ENCODE data around the gene GOLT1A. TPM values are rescaled to one million over a fixed set of nuclear protein-coding genes. Genes with fewer than 3 reads are reported as not detected.

GOLT1A gene
- polyA plus RNA-seq, 3 donors = not detected

DNA sequence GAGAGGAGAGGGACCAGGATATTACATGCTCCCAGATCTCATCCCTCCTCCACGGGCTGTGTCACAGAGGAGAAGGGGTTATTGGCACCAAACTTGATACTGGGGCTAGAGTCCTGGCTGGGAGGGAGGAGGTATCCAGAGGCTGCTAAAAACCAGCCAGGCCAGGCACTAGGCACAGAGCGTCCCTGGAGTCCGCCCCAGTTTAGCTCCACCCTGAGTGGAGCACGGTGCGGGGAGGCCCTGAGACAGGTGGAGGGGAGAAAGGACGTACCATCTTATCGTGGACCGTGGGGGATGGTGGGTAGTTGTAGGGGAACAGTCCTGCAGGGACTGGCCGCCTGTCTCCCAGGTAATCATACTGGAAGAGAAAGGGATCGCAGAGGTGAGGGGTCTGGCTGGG lies 42.7 kb upstream of the GOLT1A start:
- intact Hi-C loops (cut with micrococcal nuclease) = no loop called here
- no peak for DNase-seq

DNA sequence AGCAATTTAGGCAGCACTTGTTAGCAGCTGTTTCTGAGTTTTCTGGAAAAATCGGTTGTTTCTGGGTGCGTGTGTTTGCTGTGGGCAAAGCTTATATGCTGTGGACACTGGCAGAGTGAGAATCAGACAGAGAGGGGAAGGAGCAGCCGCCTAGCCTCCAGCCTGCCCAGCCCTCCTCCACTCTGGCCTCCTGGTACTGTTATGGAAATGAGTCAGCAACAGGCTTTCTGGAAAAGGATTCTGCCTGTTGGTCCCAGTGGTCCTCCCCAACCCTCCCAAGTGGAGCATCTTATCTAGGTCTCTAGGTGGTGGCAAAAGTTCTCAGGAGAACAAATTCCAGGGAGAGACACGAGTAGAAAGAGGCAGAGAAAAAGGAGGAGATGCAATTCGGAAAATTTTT lies 42.2 kb upstream of the GOLT1A start:
- Mint-ChIP-seq H3K4me1 (peaks cover 17% of the 10 kb centered on the region), H3K27me3 (ENCODE audit: low read depth in 3 of 3) (peaks cover 0 to 4% (median under 1%) of the 10 kb centered on the region in 3 donors), H3K27ac (peak overlapping the region in 1 of 7 donors; percentile 47), H3K4me3 (no peak overlapping the region), H3K9me3 (no peaks in the 10 kb centered on the region), H3K36me3 (no peaks in the 10 kb centered on the region)
- Histone ChIP-seq H3K36me3 (replicated peaks in 1 of 2; ENCODE audit: control insufficient read depth in 1 of 2, insufficient read depth in 2 of 2, low read length in 2 of 2) (no peaks in the 10 kb centered on the region), H2AFZ (ENCODE audit: insufficient read depth, low read depth, low read length, poor library complexity, severe bottlenecking) (peak overlapping the region; percentile 2), H3K9me3 (replicated peaks in 1 of 2; ENCODE audit: control insufficient read depth in 1 of 2, insufficient read depth in 1 of 2, low read length in 2 of 2) (no peaks in the 10 kb centered on the region), H3K4me1 (ENCODE audit: control insufficient read depth in 1 of 2, insufficient read depth in 2 of 2, low read length in 2 of 2) (peaks cover 12% of the 10 kb centered on the region in 2 donors), H3K9ac (ENCODE audit: insufficient read depth, low read length, poor library complexity, severe bottlenecking) (no peak overlapping the region), H4K20me1 (ENCODE audit: insufficient read depth, low read length) (no peaks in the 10 kb centered on the region), H3K27me3 (ENCODE audit: control insufficient read depth in 2 of 2, insufficient read depth in 2 of 2, low read length in 2 of 2) (no peaks in the 10 kb centered on the region), H3K79me2 (ENCODE audit: insufficient read depth, low read length) (no peaks in the 10 kb centered on the region), H3K4me2 (replicated peaks; ENCODE audit: extremely low read depth, low read length, poor library complexity, severe bottlenecking) (no peak overlapping the region), H3K4me3 (replicated peaks in 1 of 3; ENCODE audit: low read depth in 2 of 3, low read length in 3 of 3) (no peak overlapping the region), H3K27ac (ENCODE audit: low read depth in 1 of 2, low read length in 2 of 2) (no peak overlapping the region)
- 100% methylated on average over 2 of the region's 5 CpGs for WGBS (ENCODE audit: insufficient coverage)
- TF ChIP-seq, protein P1, sequence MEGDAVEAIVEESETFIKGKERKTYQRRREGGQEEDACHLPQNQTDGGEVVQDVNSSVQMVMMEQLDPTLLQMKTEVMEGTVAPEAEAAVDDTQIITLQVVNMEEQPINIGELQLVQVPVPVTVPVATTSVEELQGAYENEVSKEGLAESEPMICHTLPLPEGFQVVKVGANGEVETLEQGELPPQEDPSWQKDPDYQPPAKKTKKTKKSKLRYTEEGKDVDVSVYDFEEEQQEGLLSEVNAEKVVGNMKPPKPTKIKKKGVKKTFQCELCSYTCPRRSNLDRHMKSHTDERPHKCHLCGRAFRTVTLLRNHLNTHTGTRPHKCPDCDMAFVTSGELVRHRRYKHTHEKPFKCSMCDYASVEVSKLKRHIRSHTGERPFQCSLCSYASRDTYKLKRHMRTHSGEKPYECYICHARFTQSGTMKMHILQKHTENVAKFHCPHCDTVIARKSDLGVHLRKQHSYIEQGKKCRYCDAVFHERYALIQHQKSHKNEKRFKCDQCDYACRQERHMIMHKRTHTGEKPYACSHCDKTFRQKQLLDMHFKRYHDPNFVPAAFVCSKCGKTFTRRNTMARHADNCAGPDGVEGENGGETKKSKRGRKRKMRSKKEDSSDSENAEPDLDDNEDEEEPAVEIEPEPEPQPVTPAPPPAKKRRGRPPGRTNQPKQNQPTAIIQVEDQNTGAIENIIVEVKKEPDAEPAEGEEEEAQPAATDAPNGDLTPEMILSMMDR (IDR thresholded peaks at IDR 0.05) = no peak
- intact Hi-C loops (cut with micrococcal nuclease) = no loop called here
- no peak for DNase-seq

More for the DNA sequence above, 42.7 kb upstream of the GOLT1A start:
- H3K27me3 ChIP-seq (ENCODE audit: control insufficient read depth in 2 of 2, insufficient read depth in 2 of 2, low read length in 2 of 2) = no peaks in the 10 kb centered on the region
- Mint-ChIP-seq H3K27me3 (ENCODE audit: low read depth in 3 of 3) (peaks cover 0 to 4% (median 2%) of the 10 kb centered on the region in 3 donors), H3K9me3 (no peaks in the 10 kb centered on the region), H3K4me3 (peak overlapping the region in 1 of 2 donors; percentile 12), H3K27ac (no peak overlapping the region), H3K4me1 (peaks cover 17% of the 10 kb centered on the region), H3K36me3 (no peaks in the 10 kb centered on the region)
- no peak overlapping the region for H3K4me3 ChIP-seq (replicated peaks in 1 of 3; ENCODE audit: low read depth in 2 of 3, low read length in 3 of 3)
- no peak overlapping the region for H3K4me2 ChIP-seq (replicated peaks; ENCODE audit: extremely low read depth, low read length, poor library complexity, severe bottlenecking)
- no peaks in the 10 kb centered on the region for H4K20me1 ChIP-seq (ENCODE audit: insufficient read depth, low read length)
- no peaks in the 10 kb centered on the region for H3K36me3 ChIP-seq (replicated peaks in 1 of 2; ENCODE audit: control insufficient read depth in 1 of 2, insufficient read depth in 2 of 2, low read length in 2 of 2)
- peaks cover 12% of the 10 kb centered on the region in 2 donors for H3K4me1 ChIP-seq (ENCODE audit: control insufficient read depth in 1 of 2, insufficient read depth in 2 of 2, low read length in 2 of 2)
- peak overlapping the region; percentile 2 for H2AFZ ChIP-seq (ENCODE audit: insufficient read depth, low read depth, low read length, poor library complexity, severe bottlenecking)
- WGBS (ENCODE audit: insufficient coverage) = 100% methylated on average over 4 of the region's 10 CpGs
- TF ChIP-seq, protein P1 (IDR thresholded peaks at IDR 0.05) = no peak
- no peak overlapping the region for H3K27ac ChIP-seq (ENCODE audit: low read depth in 1 of 2, low read length in 2 of 2)
- no peaks in the 10 kb centered on the region for H3K79me2 ChIP-seq (ENCODE audit: insufficient read depth, low read length)
- H3K9ac ChIP-seq (ENCODE audit: insufficient read depth, low read length, poor library complexity, severe bottlenecking) = no peak overlapping the region
- H3K9me3 ChIP-seq (replicated peaks in 1 of 2; ENCODE audit: control insufficient read depth in 1 of 2, insufficient read depth in 1 of 2, low read length in 2 of 2) = no peaks in the 10 kb centered on the region
